Lower leg skin (tissue), 4 donors: ENCODE data around the gene TMCC3. TPM values are rescaled to one million over a fixed set of nuclear protein-coding genes. Genes with fewer than 3 reads are reported as not detected.

Experiments used
- DNase-seq, 2 donors: peaks; one replicate each; pipeline ENCODE4 v3.0.0-alpha.2; 2019; ENCODE audit warnings: low spot score in 2 of 2
- H3K4me3 ChIP-seq: fragments of 200-600 bp; sonication (generic); 2 replicates; pipeline ENCODE4 v1.5.1; 2017; ENCODE audit warnings: mild to moderate bottlenecking, low read depth; ENCODE audit not compliant: poor library complexity, severe bottlenecking
- POLR2A ChIP-seq, 2 donors: fragments of 450-650 bp; IDR thresholded peaks; one replicate each; pipeline ENCODE4 v1.6.1; 2016 to 2017; ENCODE audit warnings: antibody characterized with exemption in 2 of 2, mild to moderate bottlenecking in 1 of 2, moderate library complexity in 1 of 2
- WGBS, 2 donors: methylation state at CpG; one replicate each; pipeline ENCODE4 v1.1.5; 2018; 5-methylcytosine and 5-hydroxymethylcytosine counted together
- intact Hi-C: fragments of 100-400 bp; cut with DNase I; formaldehyde crosslinking; loops from one replicate; pipeline ENCODE4 v1.15.0; 2023; ENCODE audit warnings: low total_unique reads
- total RNA-seq, 4 donors: library from RNA; depleted of rRNA; stranded (reverse); fragments of >200 nt; gene quantifications; one replicate each; pipeline ENCODE4 v1.1.0, GENCODE V29; 2016
- TF ChIP-seq, protein P1 (sequence below), 3 donors: fragments of 450-650 bp; IDR thresholded peaks; one replicate each; pipeline ENCODE4 v1.5.1; 2016; ENCODE audit warnings: antibody characterized with exemption in 3 of 3, mild to moderate bottlenecking in 3 of 3, moderate library complexity in 2 of 3

TMCC3 gene
- total RNA-seq, 4 donors from 2014 or later = 13.8 to 18.2 (median 17.5) TPM

GRCh38 chr12:94684416-94685142 is 34.2 kb upstream of the TMCC3 start:
- WGBS, 2 donors = 93 to 96% methylated on average over 7 of the region's 7 CpGs
- H3K4me3 ChIP-seq = no peak overlapping the region
- TF ChIP-seq, protein P1, sequence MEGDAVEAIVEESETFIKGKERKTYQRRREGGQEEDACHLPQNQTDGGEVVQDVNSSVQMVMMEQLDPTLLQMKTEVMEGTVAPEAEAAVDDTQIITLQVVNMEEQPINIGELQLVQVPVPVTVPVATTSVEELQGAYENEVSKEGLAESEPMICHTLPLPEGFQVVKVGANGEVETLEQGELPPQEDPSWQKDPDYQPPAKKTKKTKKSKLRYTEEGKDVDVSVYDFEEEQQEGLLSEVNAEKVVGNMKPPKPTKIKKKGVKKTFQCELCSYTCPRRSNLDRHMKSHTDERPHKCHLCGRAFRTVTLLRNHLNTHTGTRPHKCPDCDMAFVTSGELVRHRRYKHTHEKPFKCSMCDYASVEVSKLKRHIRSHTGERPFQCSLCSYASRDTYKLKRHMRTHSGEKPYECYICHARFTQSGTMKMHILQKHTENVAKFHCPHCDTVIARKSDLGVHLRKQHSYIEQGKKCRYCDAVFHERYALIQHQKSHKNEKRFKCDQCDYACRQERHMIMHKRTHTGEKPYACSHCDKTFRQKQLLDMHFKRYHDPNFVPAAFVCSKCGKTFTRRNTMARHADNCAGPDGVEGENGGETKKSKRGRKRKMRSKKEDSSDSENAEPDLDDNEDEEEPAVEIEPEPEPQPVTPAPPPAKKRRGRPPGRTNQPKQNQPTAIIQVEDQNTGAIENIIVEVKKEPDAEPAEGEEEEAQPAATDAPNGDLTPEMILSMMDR (IDR thresholded peaks at IDR 0.05) = no peak
- TF ChIP-seq POLR2A (IDR thresholded peaks at IDR 0.05) = no peak
- no peak for DNase-seq
- intact Hi-C loops = no loop called here

GRCh38 chr12:94679554-94680195 is 29.3 kb upstream of the TMCC3 start:
- no peak for DNase-seq
- TF ChIP-seq, protein P1 (IDR thresholded peaks at IDR 0.05) = no peak
- no peak for TF ChIP-seq POLR2A (IDR thresholded peaks at IDR 0.05)
- 56 to 71% methylated on average over 4 of the region's 4 CpGs for WGBS, 2 donors
- intact Hi-C loops = no loop called here
- no peak overlapping the region for H3K4me3 ChIP-seq

DNA sequence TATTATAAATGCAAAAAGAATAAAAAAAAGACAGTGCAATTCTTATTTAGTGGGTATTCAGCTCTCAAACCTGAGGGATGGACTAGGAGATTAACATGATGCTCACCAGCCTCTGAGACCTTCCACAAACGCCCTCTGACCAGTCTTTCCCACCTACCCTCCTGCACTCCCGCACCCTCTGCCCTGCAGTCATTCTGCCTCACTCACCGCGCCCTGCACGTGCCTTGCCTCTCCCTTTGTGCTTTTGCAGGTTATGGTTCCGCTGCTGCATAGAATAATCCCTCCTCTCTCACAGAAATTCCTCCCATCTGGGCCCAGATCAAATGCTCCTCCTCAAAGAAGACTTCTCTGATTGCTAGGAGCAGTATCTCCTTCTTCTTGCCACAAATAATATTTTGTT is 28.5 kb upstream of the TMCC3 start:
- intact Hi-C loops = no loop called here
- no peak for DNase-seq
- TF ChIP-seq, protein P1 (IDR thresholded peaks at IDR 0.05) = no peak
- no peak overlapping the region for H3K4me3 ChIP-seq
- 44 to 59% methylated on average over 6 of the region's 6 CpGs for WGBS, 2 donors

DNA sequence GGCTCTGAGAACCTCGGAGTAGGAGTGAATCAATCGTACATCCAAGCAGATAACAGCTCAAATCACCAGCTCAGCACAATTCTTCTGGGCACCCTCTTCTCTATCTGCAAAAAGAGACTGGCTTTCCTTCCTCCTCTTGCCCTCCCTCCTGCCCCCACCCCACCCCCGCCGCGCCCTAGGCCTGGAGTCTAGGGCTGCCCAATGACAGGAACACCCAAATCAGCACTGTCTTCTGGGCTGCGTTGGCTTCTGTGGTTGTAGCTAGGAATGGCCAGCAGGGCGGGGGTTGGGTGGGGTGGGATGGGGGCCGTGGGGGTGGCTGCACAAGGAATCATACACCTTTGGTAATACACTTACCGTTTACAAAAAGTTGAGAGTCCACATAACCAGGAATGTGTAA is 28.0 kb upstream of the TMCC3 start:
- TF ChIP-seq POLR2A (IDR thresholded peaks at IDR 0.05) = no peak
- WGBS, 2 donors = 41 to 60% methylated on average over 9 of the region's 9 CpGs
- no peak overlapping the region for H3K4me3 ChIP-seq
- no peak for DNase-seq
- intact Hi-C loops = no loop called here

DNA sequence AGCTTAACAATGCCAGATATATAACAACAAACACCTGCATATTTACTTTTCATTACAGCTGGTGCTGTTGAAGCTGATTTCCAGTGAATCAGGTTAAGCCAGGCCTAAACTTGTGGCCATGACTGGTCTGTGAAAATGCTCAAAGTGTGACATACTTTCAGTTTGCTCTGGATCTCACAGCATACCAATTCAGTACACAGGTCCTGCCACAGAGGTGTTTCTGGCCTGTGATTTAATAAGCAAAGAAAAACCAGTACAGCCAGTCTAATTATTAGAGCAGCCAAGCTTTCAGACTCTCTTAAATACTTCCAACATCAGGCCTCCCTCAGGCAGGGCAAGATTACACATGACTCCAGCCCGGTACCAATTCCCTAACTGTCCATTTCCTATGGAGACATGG is 27.4 kb upstream of the TMCC3 start:
- no peak overlapping the region for H3K4me3 ChIP-seq
- peak in 1 of 2 donors; percentile 40 for DNase-seq
- intact Hi-C loops = no loop called here
- no peak for TF ChIP-seq POLR2A (IDR thresholded peaks at IDR 0.05)
- WGBS, 2 donors = 50 to 53% methylated on average over 1 of the region's 1 CpG

- WGBS, 2 donors = 85 to 86% methylated on average over 2 of the region's 2 CpGs
- H3K4me3 ChIP-seq = no peak overlapping the region
- no peak for TF ChIP-seq POLR2A (IDR thresholded peaks at IDR 0.05)
- TF ChIP-seq, protein P1 (IDR thresholded peaks at IDR 0.05) = no peak
- intact Hi-C loops = no loop called here
- no peak for DNase-seq
Observed at GRCh38 chr12:94676922-94677321, 26.6 kb upstream of the TMCC3 start.
